HG03039 (cell line): ENCODE measurements around the gene FFAR2.
"Not testable (repeated sequence)": the region's sequence is repeated elsewhere in the genome, so short reads cannot be mapped to it uniquely, and the experiment has no call there.

ENCODE experiments used
- ATAC-seq: cut with Tn5 transposase; IDR thresholded peaks from one replicate; pipeline ENCODE4 v1.9.1; 2021; ENCODE audit warnings: mild to moderate bottlenecking, moderate library complexity; ENCODE audit not compliant: unreplicated experiment

Gene FFAR2

GRCh38 chr19:35423406-35423805 lies 24.7 kb upstream of the FFAR2 start:
- ATAC-seq = not testable (repeated sequence)

DNA sequence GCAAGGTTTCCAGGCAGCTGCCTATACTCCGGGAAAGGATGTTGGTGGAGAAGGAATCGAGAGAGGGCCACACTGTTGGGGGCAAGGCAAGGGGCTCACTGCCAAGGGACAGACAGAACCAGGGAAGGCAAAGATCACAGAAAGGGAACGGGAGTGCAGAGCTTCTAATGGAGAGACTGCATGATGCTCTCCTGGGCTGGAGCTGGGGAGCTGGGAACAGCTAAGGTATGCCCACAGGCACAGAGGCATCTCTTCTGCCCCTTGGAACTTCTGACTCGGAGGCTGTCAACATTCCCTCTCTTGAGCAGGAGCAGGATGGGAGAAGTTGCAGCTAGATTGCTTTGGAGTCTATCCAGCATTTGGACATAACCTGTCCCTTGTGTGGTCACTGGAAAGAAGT lies 22.4 kb upstream of the FFAR2 start:
- ATAC-seq = no peak

DNA sequence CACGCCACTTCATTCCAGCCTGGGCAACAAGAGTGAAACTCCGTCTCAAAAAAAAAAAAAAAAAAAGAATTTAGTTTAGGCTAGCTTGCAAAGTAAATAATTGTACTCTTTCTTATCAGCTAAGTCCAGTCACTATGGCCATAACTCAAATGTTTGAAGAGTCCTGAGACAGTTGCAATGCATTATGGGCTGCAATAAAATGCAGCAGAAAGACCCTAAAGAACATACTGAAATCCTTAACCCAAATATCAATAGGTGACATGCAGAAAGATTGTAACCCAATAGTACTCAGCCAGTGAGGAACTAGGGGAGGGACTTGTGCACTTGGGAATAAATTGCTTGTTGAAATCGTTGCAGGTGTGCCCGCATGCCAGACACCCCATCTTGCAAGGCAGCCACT lies 20.9 kb upstream of the FFAR2 start:
- ATAC-seq = no peak

- no peak for ATAC-seq
Measured at GRCh38 chr19:35429698-35430408, 18.2 kb upstream of the FFAR2 start.

DNA sequence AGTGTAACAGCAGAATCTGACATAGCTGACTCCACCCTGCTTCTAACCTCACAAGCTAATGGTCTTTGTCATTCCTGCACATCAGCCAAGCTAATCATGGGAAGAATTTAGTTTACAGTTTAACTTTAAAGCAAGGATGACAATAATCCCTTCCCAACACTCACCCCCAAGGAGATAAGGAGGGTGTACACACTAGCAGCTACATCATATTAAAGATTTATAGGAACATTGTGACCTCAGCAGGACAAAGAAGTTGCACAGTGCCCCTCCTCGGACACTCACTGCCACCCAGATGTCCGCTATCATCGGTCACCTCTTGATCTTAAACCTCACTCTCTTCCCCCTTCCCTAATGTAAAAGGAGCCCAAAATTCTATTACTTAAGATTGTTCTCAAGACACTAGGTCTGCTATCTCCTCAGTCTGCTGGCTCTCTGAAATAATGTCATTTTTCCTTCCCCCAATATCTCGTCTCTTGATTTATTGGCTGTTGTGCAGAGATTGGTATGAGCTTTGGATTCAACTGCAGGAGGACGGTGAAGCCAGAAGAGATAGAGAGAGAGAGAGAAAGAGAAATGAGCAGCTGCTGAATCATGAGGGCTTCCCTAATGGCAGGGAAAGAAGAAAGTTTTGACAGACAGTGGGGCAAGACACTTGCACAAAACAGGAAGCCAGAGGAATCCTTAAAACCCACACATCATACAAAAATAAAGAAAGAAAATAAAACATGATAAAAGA lies 17.5 kb upstream of the FFAR2 start:
- ATAC-seq = no peak

DNA sequence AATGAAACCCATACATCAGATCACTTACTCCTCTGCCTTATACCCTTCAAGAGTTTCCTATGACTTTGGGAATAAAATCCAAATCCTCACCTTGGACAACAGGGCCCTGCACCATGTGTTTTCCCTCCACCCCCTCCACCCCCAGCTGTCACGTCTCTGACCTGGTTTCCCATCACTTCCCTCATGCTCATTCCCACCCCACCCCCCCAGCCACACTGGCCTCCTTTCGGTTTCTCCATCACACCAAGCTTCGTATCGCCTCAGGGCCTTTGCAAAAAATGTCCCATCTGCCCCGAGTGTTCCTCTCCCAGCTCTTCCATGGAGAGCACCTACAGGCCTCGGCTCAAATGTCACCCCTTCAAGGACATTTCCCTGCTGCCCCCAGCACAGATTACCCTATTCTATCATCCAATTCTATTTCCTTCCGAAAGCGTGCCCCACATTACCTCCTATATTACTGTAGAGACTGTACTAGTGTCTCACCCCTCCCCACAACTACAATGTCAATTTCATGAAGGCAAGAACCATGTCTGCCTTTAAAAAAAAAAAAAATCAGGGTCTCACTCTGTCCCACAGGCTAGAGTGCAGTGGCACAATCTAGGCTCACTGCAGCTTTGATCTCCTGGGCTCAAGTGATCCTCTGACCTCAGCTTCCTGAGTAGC lies 16.8 kb upstream of the FFAR2 start:
- ATAC-seq = no peak

DNA sequence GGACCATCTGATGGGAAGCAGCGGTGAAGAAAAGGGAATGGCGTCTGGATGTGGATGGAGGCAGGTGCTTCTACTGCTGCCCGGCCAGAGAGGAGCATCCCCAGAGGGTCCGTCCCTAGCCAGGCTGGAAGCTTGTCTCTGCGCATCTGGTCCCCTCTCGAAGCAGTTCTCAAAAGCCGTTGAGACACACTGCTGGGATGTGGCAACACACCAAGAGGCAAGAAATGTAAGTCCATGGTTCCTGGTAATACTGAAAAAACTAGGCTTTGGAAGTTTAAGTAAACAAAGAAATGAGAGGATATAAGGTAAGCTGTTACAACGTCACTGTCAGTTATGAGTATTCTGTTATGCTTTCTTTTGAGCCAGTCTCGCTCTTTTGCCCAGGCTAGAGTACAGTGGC lies 15.1 kb upstream of the FFAR2 start:
- no peak for ATAC-seq

- no peak for ATAC-seq
Measured at GRCh38 chr19:35433448-35433847, 14.6 kb upstream of the FFAR2 start.

DNA sequence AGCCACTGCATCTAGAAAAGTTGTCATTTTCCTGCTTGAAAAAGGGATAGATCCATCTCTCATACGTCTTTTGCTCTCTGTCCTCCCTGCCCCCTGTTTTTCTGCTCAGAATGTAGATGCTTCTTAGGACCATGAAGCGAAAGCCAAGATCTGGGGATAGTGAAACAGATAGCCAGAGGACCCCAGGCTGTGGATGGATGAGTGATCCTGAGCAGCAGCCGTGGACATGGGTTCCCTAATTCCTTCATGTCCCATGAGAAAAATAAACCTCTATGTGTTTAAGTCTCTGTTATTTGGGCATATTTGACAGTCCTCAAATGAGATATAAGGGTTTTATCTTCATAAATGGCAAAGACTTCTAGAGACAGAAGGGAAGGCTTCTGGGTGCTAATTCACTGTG lies 12.2 kb upstream of the FFAR2 start:
- ATAC-seq = no peak

DNA sequence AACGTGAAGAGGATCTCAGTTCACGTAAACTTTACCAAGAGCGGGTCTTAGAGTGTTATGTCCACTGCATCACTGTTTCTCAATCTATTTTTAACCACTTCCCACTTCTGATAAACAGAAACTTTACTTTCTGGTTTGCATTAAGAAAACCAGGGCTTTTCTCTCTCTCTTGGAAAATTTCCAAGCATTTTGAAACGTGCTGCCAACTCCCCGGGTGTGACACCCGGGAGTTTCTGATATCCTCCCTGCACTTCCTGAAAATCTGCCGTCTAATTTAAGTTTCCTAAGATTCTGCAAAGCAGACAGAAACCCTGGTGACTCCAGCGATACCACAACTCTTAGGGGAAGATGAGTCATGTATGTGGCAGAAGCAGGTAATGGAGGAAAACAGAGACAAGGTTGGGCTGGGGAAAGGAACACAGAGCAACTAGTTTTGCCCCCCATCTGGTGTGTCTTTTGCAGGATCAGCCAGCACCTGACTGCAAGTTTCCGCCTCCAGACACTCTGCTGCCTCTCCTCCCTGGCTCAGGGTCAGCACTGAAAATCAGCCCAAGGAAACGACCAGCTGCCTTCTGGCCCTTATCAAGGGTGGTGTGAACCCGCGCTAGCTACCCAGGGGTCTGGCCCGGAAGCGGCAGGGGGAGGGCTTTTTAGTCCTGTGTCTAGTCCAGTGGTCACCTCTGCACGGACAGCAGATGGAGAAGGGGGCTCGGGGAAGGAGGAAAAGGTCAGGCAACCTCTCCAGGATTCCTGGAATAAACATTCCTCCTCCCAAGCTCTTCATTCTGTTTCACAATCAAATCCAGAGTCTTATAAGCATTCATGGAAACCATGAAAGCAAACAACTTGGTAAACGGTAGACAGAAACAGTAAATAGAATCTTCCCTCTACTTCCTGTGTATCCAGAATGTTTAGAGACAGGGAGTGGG lies 11.3 kb upstream of the FFAR2 start:
- no peak for ATAC-seq

GRCh38 chr19:35437406-35437951 lies 10.6 kb upstream of the FFAR2 start:
- no peak for ATAC-seq

DNA sequence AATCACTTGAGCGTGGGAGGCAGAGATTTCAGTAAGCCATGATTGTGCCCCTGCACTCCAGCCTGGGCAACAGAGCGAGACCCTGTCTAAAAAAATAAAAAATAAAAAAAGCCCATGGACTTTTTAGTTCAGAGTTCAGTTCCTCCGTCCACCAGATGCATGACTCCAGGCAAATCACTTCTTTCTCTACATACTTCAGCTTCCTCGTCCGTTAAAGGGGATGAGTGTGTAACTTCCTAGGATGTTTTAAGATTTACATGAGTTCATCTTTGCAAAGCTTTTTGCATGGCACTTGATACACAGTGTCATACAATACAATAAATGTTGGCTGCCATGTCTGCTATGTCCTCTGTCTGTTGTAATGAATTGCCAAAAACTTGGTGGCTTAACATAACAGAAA lies 10.0 kb upstream of the FFAR2 start:
- ATAC-seq = no peak

- ATAC-seq = no peak
Measured at GRCh38 chr19:35438527-35438926, 9.5 kb upstream of the FFAR2 start.

GRCh38 chr19:35439921-35440320 lies 8.1 kb upstream of the FFAR2 start:
- ATAC-seq = no peak

- ATAC-seq = no peak
Measured at GRCh38 chr19:35442091-35442490, 6.0 kb upstream of the FFAR2 start.

DNA sequence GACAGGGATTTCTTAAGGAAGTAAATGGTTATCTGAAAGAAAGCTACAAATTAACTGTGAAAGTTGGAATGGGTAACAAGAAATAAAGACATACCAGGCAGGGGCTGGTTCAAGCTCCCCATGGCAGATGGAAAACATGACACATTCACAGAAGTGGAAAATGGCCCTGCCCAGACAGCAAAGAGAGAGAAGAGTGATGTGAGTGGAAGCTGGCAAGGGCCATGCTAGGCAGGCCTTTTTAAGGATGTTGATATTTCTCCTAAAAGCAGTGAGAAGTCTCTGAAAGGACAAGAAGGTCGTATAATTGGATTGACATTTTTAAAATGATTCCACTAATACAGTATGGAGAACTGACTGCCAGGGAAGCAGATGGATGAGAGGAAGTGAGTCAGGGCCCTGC lies 3.3 kb upstream of the FFAR2 start:
- no peak for ATAC-seq

GRCh38 chr19:35445826-35446593 lies 2.0 kb upstream of the FFAR2 start:
- no peak for ATAC-seq

GRCh38 chr19:35449359-35450043 lies 1.4 kb downstream of the FFAR2 start:
- ATAC-seq = no peak

GRCh38 chr19:35451338-35452096 lies 3.5 kb downstream of the FFAR2 start:
- ATAC-seq = no peak
